Germinal center (tissue), 1 donor: ENCODE results near the gene RBM28.
"Not testable (repeated sequence)": the region's sequence is repeated elsewhere in the genome, so short reads cannot be mapped to it uniquely, and the experiment has no call there.

Experiments
- DNase-seq: peaks from one replicate; pipeline ENCODE4 v3.0.0; 2012; ENCODE audit warnings: mixed read lengths, low spot score

The RBM28 gene

GRCh38 chr7:128281605-128282380, 61.9 kb downstream of the RBM28 start:
- no peak for DNase-seq

- DNase-seq: not testable (repeated sequence)
Observed at GRCh38 chr7:128280451-128280850, 63.3 kb downstream of the RBM28 start.

- no peak for DNase-seq
Observed at GRCh38 chr7:128279124-128279713, 64.5 kb downstream of the RBM28 start.

- no peak for DNase-seq
Observed at GRCh38 chr7:128278366-128278765, 65.3 kb downstream of the RBM28 start.

GRCh38 chr7:128275681-128276080, 68.0 kb downstream of the RBM28 start:
- DNase-seq: no peak

- no peak for DNase-seq
Observed at GRCh38 chr7:128274884-128275603, 68.7 kb downstream of the RBM28 start.

- no peak for DNase-seq
Observed at GRCh38 chr7:128274246-128274883, 69.3 kb downstream of the RBM28 start.

- no peak for DNase-seq
Observed at GRCh38 chr7:128271942-128272481, 71.7 kb downstream of the RBM28 start.

- no peak for DNase-seq
Observed at GRCh38 chr7:128271471-128271941, 72.2 kb downstream of the RBM28 start.

- no peak for DNase-seq
Observed at GRCh38 chr7:128270826-128271272, 72.9 kb downstream of the RBM28 start.

GRCh38 chr7:128268233-128268632, 75.5 kb downstream of the RBM28 start:
- no peak for DNase-seq

GRCh38 chr7:128267595-128267924, 76.1 kb downstream of the RBM28 start:
- DNase-seq: no peak

GRCh38 chr7:128266883-128267594, 76.7 kb downstream of the RBM28 start:
- no peak for DNase-seq

- DNase-seq: no peak
Observed at GRCh38 chr7:128266529-128266882, 77.2 kb downstream of the RBM28 start.

- DNase-seq: no peak
Observed at GRCh38 chr7:128265906-128266300, 77.8 kb downstream of the RBM28 start.

- DNase-seq: no peak
Observed at GRCh38 chr7:128265156-128265905, 78.4 kb downstream of the RBM28 start.

GRCh38 chr7:128264477-128264876, 79.2 kb downstream of the RBM28 start:
- DNase-seq: no peak

- no peak for DNase-seq
Observed at GRCh38 chr7:128263420-128263819, 80.3 kb downstream of the RBM28 start.

GRCh38 chr7:128262273-128263028, 81.3 kb downstream of the RBM28 start:
- DNase-seq: no peak
